Aorta (tissue), 5 donors: ENCODE measurements around the gene SSTR5. TPM values are rescaled to one million over a fixed set of nuclear protein-coding genes. Genes with fewer than 3 reads are reported as not detected.
"Not testable (repeated sequence)": the region's sequence is repeated elsewhere in the genome, so short reads cannot be mapped to it uniquely, and the experiment has no call there.

Experiments
- ATAC-seq: fragments of 200-7000 bp; cut with Tn5 transposase; one replicate; pipeline ENCODE4 v1.9.1; 2022; ENCODE audit warnings: moderate library complexity; ENCODE audit not compliant: low FRiP score
- DNase-seq, 2 donors: peaks; one replicate each; pipeline ENCODE4 v3.0.0-alpha.2; 2020
- H3K27ac ChIP-seq, 2 donors: one replicate each; pipeline ENCODE4 v1.5.1; 2013; ENCODE audit warnings: low read length in 2 of 2, mild to moderate bottlenecking in 2 of 2, moderate library complexity in 2 of 2, control low read depth in 1 of 2, inconsistent platforms in 1 of 2, low read depth in 1 of 2
- H3K27me3 ChIP-seq, 2 donors: one replicate each; pipeline ENCODE4 v1.6.1; 2013; ENCODE audit warnings: control low read depth in 1 of 2, low read length in 1 of 2, mild to moderate bottlenecking in 1 of 2, moderate library complexity in 1 of 2; ENCODE audit not compliant: insufficient read depth in 2 of 2, control insufficient read depth in 1 of 2
- H3K36me3 ChIP-seq, 2 donors: one replicate each; pipeline ENCODE4 v1.6.1; 2013; ENCODE audit warnings: control low read depth in 1 of 2, low read length in 1 of 2, mild to moderate bottlenecking in 1 of 2; ENCODE audit not compliant: insufficient read depth in 2 of 2, control insufficient read depth in 1 of 2
- H3K4me1 ChIP-seq, 2 donors: one replicate each; pipeline ENCODE4 v1.6.1; 2013; ENCODE audit warnings: low read length in 2 of 2, control low read depth in 1 of 2, mild to moderate bottlenecking in 1 of 2, moderate library complexity in 1 of 2; ENCODE audit not compliant: insufficient read depth in 2 of 2, control insufficient read depth in 1 of 2
- H3K4me3 ChIP-seq, 2 donors: one replicate each; pipeline ENCODE4 v1.5.1; 2013; ENCODE audit warnings: low read length in 2 of 2, control low read depth in 1 of 2, mild to moderate bottlenecking in 1 of 2
- H3K9me3 ChIP-seq: one replicate; pipeline ENCODE4 v1.6.1; 2013; ENCODE audit warnings: mild to moderate bottlenecking, low read length; ENCODE audit not compliant: control insufficient read depth
- WGBS, 2 donors: extraction: QIAGEN DNeasy Blood & Tissue Kit; methylation state at CpG; one replicate each; pipeline ENCODE4 v1.1.7; 2013; 5-methylcytosine and 5-hydroxymethylcytosine counted together
- intact Hi-C, 2 donors: fragments of 100-400 bp; cut with DNase I; formaldehyde crosslinking; loops; one replicate each; pipeline versions ENCODE4 v1.14.2 to v1.15.0; 2022
- polyA plus RNA-seq, 2 donors: library from polyadenylated mRNA; stranded (reverse); fragments of 200-250 nt; gene quantifications; one replicate each; pipeline ENCODE4 v1.2.3, GENCODE V29; 2013
- total RNA-seq, 2 donors: library from RNA; stranded (reverse); fragmentation: NEBNext Ultra II Directional; extraction: Animal tissue kit (Norgen Biotek cat#: 25700); gene quantifications; one replicate each; pipeline ENCODE4 v1.2.1, GENCODE V29; 2021
- donor health status: healthy with polysubstance abuse.
- donor health status: Bipolar disorder and iron deficiency.
- donor health status: DM: no; HTN: no; CAD: no.
- donor health status: DM: no; HTN: no; CAD: no.
- donor health status: DM: yes; HTN: yes; CAD: no.

Gene SSTR5
- total and polyA plus RNA-seq, 4 donors = 0.26 to 0.75 (median 0.49) TPM; not detected in 1

DNA sequence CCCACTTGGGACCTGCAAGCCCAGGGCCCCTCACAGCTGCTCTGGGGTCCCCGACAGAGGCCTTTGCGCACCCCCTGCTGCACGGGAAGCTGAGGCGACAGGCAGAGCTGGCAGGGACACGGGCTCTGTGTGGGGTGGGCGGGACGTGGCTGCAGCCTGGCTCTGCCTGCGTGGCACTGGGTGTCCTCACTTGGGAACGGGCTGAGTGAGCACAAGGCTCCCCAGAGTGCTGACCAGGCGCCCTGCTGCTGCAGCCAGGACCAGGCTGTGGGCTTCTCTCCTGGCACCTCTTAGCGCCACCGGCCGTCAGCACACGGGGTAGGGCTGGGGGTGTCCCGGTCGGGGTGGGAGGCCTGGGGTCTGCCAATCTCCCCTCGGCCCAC, 16.9 kb downstream of the SSTR5 start:
- ATAC-seq (peak; percentile 74), DNase-seq (no peak)
- WGBS, 2 donors = 4% methylated on average over 15 to 17 of the region's 17 CpGs
- no peaks in the 10 kb centered on the region for H3K36me3 ChIP-seq
- H3K4me1 ChIP-seq = no peaks in the 10 kb centered on the region
- intact Hi-C loops = no loop called here
- no peaks in the 10 kb centered on the region for H3K27me3 ChIP-seq
- H3K9me3 ChIP-seq = peaks cover 3% of the 10 kb centered on the region
- H3K27ac ChIP-seq = peak overlapping the region in 1 of 2 donors; percentile 78
- peak overlapping the region in 1 of 2 donors; percentile 15 for H3K4me3 ChIP-seq

DNA sequence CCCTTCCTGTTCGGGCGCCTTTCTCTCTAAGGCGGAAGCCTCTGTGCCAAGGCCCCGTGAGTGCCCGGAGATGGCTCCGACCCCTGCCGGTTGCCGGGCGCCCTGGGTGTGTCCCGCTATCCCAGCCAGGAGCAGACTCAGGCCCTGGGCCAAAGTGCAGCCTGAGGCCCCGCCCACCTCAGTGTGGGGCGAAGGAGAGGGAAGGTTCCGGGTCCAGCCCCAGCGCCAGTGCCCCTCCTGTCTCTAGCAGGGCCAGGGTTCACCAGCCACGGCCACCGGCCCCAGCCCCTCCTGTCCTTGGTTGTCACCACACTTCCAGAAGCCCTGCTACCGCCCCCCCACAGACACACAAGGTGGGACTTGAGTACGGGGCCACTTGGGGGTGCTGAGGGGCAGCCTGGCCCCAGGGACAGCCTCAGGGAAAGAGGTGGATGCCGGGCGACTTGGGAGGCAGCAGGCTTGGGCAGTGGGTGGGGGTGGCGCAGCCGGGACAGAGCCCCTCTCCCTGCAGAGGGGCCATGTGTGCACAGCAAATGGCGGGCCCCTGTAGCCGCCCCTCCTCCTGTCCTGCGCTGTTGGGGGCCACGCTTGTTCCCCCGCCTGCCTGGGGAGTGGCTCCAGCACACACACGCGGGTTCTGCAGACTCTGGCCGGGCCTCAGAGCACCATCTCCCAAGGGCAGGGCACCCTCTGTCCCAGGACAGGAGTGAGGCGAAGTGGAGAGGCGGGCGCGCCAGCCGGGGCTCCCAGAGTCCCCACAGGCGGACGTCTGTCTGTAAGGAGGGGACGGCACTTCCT, 17.5 kb downstream of the SSTR5 start:
- ATAC-seq (peak; percentile 86), DNase-seq (peak; percentile 80 to 90)
- intact Hi-C loops = no loop called here
- WGBS, 2 donors = 10 to 12% methylated on average over 27 to 38 of the region's 38 CpGs
- no peaks in the 10 kb centered on the region for H3K36me3 ChIP-seq
- no peaks in the 10 kb centered on the region for H3K4me1 ChIP-seq
- H3K4me3 ChIP-seq = peak overlapping the region in 1 of 2 donors; percentile 15
- no peaks in the 10 kb centered on the region for H3K27me3 ChIP-seq
- H3K9me3 ChIP-seq = no peaks in the 10 kb centered on the region
- H3K27ac ChIP-seq = peak overlapping the region; percentile 8 to 78

DNA sequence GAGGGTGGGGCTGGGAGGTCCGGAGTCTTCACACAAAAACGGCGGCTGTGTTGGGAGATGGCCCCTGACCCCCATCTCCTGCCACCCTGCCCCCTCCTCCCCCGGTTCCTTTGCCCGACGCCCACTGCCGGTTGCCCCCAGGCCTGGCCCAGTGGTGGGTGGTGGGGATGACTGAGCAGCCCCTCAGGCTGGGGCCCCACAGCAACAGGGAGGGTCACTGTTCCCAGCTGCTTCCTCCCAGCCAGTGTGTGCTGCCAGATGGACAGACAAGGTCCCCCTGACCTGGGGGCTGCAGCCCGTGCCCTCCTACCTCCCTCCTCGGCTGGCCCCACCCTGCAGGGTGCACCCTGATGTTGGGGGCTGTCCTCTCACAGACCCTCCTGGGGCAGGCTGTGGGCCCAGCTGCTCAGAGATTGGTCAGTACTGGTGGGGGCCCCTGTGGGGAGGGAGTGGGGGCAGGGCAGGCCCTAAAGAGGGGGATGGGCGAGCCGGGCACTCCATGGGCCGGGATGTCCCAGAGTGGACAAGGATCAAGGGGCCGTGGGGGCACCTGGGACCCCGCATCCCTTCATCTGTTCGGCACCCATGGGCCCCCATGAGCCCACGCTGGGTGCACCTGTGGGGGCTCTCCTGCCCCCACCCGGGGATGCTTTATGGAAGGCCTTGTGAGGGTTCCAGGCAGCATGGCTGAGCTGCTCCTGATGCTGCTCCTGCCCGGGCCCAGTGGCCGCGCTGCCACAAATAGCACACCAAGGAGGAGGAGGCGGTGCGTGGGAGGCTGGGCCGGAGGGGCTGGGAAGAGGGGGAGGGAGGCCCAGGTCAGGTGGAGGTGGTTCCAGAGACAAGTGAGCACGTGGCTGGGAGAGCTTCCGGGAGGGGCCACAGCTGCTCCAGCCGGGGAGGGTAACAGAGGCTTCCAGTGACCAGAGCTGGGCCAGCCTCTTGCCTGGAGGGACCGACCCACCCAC, 18.4 kb downstream of the SSTR5 start:
- Histone ChIP-seq H3K4me3 (no peak overlapping the region), H3K9me3 (no peaks in the 10 kb centered on the region), H3K36me3 (no peaks in the 10 kb centered on the region), H3K27ac (peak overlapping the region in 1 of 2 donors; percentile 78), H3K27me3 (no peaks in the 10 kb centered on the region), H3K4me1 (no peaks in the 10 kb centered on the region)
- WGBS, 2 donors = 27 to 46% methylated on average over 23 to 27 of the region's 27 CpGs
- ATAC-seq = no peak
- intact Hi-C loops = no loop called here
- no peak for DNase-seq

DNA sequence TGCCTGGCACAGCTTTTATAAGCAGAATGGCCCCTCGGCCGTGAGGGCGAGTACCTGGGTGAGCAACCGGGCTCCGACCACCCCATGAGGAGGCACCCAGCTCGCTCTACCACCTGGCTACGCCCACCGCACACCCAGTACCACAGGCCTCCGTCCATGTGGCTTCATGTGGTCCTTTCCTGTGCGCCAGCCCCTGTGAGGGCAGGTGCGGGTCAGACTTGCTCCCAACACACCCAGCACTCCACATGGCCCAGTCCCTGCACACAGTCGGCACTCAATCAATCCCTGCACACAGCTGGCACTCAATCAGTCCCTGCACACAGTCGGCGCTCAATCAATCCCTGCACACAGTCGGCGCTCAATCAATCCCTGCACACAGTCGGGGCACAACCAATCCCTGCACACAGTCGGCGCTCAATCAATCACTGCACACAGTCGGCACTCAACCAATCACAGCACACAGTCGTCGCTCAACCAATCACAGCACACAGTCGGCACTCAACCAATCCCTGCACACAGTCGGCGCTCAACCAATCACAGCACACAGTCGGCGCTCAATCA, 19.5 kb downstream of the SSTR5 start:
- Histone ChIP-seq H3K27ac (no peak overlapping the region), H3K27me3 (no peaks in the 10 kb centered on the region), H3K4me3 (no peak overlapping the region), H3K9me3 (no peaks in the 10 kb centered on the region), H3K36me3 (no peaks in the 10 kb centered on the region), H3K4me1 (no peaks in the 10 kb centered on the region)
- DNase-seq (no peak), ATAC-seq (no peak)
- intact Hi-C loops = no loop called here
- WGBS, 2 donors = 97% methylated on average over 25 to 27 of the region's 27 CpGs

DNA sequence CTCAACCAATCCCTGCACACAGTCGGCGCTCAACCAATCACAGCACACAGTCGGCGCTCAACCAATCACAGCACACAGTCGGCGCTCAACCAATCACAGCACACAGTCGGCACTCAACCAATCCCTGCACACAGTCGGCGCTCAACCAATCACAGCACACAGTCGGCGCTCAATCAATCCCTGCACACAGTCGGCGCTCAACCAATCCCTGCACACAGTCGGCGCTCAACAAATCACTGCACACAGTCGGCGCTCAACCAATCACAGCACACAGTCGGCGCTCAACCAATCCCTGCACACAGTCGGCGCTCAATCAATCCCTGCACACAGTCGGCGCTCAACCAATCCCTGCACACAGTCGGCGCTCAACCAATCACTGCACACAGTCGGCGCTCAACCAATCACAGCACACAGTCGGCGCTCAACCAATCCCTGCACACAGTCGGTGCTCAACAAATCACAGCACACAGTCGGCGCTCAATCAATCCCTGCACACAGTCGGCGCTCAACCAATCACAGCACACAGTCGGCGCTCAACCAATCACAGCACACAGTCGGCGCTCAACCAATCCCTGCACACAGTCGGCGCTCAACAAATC, 20.2 kb downstream of the SSTR5 start:
- intact Hi-C loops, H3K9me3 ChIP-seq, H3K4me3 ChIP-seq, DNase-seq, H3K27ac ChIP-seq, H3K27me3 ChIP-seq, H3K4me1 ChIP-seq, H3K36me3 ChIP-seq, ATAC-seq: not testable (repeated sequence)
- WGBS, 2 donors = 92 to 97% methylated on average over 27 to 33 of the region's 40 CpGs

DNA sequence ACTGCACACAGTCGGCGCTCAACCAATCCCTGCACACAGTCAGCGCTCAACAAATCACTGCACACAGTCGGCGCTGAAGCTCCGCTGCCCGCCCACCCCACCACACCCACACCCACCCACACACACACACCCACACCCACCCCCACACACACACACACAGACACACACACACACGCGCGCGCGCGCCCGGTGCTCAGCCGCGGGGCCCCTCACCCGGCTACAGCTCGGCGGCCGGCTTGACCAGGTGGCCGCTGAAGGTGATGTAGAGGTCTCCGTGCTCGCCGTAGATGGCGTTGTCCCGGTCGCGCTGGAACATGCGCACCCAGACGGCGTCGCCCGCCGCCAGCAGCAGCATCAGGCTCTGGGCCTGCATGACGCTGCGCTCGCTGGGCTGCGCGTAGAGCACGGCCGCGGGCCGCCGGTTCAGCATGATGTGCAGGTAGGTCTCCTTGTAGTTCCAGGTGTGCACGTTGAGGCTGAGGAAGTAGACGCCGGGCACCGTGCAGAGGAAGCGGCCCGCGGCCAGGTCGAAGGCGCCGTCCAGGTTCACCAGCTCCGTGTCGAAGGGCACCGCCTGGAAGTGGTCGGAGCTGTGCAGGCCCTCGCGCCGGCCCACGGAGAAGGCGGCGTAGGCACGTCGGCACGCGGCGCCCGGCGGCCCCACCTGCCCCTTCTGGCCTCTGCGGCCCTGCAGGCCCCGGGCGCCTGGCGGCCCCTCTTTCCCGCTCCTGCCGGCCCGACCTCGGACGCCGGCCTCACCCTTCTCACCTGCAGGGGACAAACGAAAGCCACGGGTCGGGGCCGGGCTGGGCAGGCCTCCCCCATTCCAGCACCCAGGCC, 21.0 kb downstream of the SSTR5 start:
- ATAC-seq (no peak), DNase-seq (no peak)
- H3K4me3 ChIP-seq = no peak overlapping the region
- WGBS, 2 donors = 66 to 80% methylated on average over 75 to 85 of the region's 85 CpGs
- no peaks in the 10 kb centered on the region for H3K9me3 ChIP-seq
- no peaks in the 10 kb centered on the region for H3K36me3 ChIP-seq
- no peak overlapping the region for H3K27ac ChIP-seq
- no peaks in the 10 kb centered on the region for H3K4me1 ChIP-seq
- H3K27me3 ChIP-seq = no peaks in the 10 kb centered on the region
- intact Hi-C loops = no loop called here

DNA sequence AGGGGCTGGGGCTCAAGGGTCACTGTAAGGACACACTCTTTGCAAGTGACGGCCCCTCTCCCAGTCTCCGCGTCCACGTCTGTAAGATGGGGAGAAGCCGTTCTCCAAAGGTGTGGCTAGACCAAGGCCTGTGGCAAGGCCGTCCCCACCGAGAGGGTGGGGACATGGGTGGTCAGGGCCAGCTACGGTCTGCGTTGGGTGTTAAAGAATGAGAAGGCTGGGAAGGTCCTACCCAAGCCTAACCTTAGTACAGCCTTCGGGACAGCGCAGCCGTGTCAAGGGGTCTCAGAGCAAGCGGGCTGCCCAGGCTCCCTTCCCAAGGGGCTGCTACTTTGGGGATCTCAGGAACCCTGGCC, 21.6 kb downstream of the SSTR5 start:
- intact Hi-C loops = no loop called here
- Histone ChIP-seq H3K4me1 (no peaks in the 10 kb centered on the region), H3K27ac (peak overlapping the region in 1 of 2 donors; percentile 34), H3K27me3 (no peaks in the 10 kb centered on the region), H3K36me3 (no peaks in the 10 kb centered on the region), H3K9me3 (no peaks in the 10 kb centered on the region), H3K4me3 (no peak overlapping the region)
- DNase-seq (no peak), ATAC-seq (no peak)
- 81 to 88% methylated on average over 13 of the region's 13 CpGs for WGBS, 2 donors
